Sciatic nerve (tissue), 2 donors: ENCODE results near the gene TBCCD1. TPM values are rescaled to one million over a fixed set of nuclear protein-coding genes. Genes with fewer than 3 reads are reported as not detected.

ENCODE experiments used
- ATAC-seq: fragments of 200-7000 bp; cut with Tn5 transposase; one replicate; pipeline ENCODE4 v1.9.1; 2020; ENCODE audit warnings: mild to moderate bottlenecking, moderate library complexity
- DNase-seq: peaks from one replicate; pipeline ENCODE4 v3.0.0-alpha.2; 2020; ENCODE audit warnings: low spot score
- intact Hi-C: fragments of 100-400 bp; cut with DNase I; formaldehyde crosslinking; loops from one replicate; pipeline ENCODE4 v1.14.2; 2022
- total RNA-seq: library from RNA; stranded (reverse); fragmentation: NEBNext Ultra II Directional; extraction: Animal tissue kit (Norgen Biotek cat#: 25700); gene quantifications from one replicate; pipeline ENCODE4 v1.2.1, GENCODE V29; 2021
- donor health status: DM: no; HTN: no; CAD: no.
- donor health status: DM: no; HTN: no; CAD: no.

TBCCD1 gene
- total RNA-seq, 1 donor from 2014 or later, result 12.9 TPM

GRCh38 chr3:186529201-186529999, 37.7 kb downstream of the TBCCD1 start:
- no peak for ATAC-seq
- no peak for DNase-seq
- intact Hi-C loops, result no loop called here

GRCh38 chr3:186526256-186526606, 40.9 kb downstream of the TBCCD1 start:
- ATAC-seq (no peak), DNase-seq (no peak)
- intact Hi-C loops, result no loop called here

- no peak for DNase-seq
- intact Hi-C loops, result no loop called here
- ATAC-seq, result no peak
Observed at GRCh38 chr3:186525369-186526255, 41.5 kb downstream of the TBCCD1 start.

GRCh38 chr3:186524616-186525015, 42.5 kb downstream of the TBCCD1 start:
- intact Hi-C loops, result no loop called here
- ATAC-seq, result no peak
- no peak for DNase-seq

GRCh38 chr3:186523434-186523833, 43.7 kb downstream of the TBCCD1 start:
- DNase-seq, result no peak
- intact Hi-C loops, result no loop called here
- ATAC-seq, result no peak

GRCh38 chr3:186523022-186523421, 44.1 kb downstream of the TBCCD1 start:
- ATAC-seq (no peak), DNase-seq (no peak)
- intact Hi-C loops, result no loop called here

GRCh38 chr3:186520957-186521842, 45.9 kb downstream of the TBCCD1 start:
- no peak for ATAC-seq
- intact Hi-C loops, result no loop called here
- no peak for DNase-seq

GRCh38 chr3:186520431-186520830, 46.7 kb downstream of the TBCCD1 start:
- DNase-seq (no peak), ATAC-seq (no peak)
- intact Hi-C loops, result no loop called here

DNA sequence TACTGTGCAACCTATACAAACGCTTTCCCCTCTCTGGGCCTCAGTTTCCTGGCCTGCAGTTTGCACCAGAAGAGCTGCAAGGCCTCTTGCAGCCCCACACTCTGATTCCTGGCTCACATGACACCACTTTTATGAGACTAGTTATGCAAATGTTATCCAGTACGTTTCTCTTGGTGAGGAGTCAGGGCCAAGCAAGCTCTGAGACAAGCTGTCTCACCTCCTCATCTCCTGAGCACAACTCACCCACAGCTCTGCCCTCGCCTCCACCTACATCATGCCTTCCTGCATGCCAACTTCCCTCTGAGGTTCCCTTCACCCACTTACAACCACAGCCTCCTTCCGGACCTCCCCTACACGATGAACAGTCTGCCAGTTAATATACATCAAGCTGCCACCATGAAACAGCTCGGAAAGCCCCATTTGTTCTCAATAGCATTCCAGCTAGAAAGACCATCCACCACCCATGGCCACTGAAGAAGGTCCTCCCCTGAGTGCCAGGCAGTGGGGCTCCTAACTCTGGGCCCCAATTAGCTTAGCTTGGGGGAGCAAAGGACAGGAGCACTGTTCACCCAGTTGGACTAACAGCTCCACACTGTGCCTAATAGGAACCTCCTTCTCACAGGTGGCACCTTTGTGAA, 48.0 kb downstream of the TBCCD1 start:
- intact Hi-C loops, result no loop called here
- DNase-seq (no peak), ATAC-seq (no peak)

DNA sequence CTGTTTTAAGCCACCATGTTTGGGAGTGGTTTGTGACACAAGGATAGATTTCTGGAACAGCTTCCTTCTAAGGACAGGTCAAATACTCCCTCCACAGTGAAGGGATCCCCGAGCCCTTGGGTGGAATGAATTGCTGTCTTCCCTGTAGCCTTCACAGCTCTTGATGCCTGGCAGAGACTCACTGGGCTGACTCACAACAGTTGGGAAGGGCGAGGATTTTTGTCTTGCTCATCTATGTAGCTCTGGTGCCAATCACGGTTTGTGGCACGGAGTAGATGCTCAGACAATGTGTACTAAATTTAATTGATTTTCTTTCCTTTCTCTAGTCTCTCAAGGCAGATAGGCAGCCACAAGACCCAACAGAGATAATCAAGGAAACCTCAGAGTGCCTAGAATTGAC, 49.9 kb downstream of the TBCCD1 start:
- DNase-seq, result no peak
- intact Hi-C loops, result no loop called here
- no peak for ATAC-seq

GRCh38 chr3:186516646-186517045, 50.5 kb downstream of the TBCCD1 start:
- ATAC-seq, result no peak
- intact Hi-C loops, result no loop called here
- DNase-seq, result no peak

DNA sequence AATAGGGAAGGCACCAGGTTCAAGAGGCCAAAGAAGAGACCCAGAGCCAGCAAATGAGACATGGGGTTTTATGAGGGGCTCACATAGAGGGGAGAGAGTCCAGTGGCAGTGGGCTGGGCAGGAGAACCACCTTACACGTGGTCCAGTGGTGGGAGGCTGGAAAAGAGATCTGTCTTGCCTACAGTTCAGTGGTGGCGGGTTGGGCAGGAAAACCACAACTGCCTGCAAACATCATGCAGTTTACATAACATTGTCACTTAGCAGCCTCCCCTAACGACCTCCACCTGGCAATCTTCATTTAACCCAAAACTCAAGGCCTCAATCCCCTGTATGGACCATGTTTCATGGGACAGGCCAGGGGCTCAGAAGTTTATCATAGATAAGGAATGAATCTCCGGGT, 52.0 kb downstream of the TBCCD1 start:
- intact Hi-C loops, result no loop called here
- DNase-seq (no peak), ATAC-seq (no peak)

GRCh38 chr3:186514296-186515002, 52.7 kb downstream of the TBCCD1 start:
- ATAC-seq (no peak), DNase-seq (no peak)
- intact Hi-C loops, result no loop called here

DNA sequence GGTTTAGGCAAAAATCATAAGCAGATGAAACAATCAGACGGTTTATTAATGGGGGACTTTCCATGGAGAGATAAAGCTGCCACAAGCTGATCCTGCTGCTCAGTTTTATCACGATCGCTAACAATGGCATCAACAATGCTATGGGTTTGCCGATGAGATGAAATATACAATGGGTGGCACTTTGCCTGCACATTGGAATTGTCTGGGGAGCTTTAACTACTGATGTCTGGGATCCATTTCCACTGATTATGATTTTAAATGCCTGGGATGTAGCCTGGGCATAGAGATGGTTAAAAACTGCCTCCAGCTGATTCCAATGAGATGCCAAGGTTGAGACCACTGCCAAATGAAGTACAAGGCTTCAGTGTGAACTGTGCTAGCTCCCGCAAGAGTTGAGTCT, 53.8 kb downstream of the TBCCD1 start:
- intact Hi-C loops, result no loop called here
- DNase-seq (no peak), ATAC-seq (no peak)

- no peak for ATAC-seq
- intact Hi-C loops, result no loop called here
Observed at GRCh38 chr3:186512570-186513302, 54.4 kb downstream of the TBCCD1 start.

DNA sequence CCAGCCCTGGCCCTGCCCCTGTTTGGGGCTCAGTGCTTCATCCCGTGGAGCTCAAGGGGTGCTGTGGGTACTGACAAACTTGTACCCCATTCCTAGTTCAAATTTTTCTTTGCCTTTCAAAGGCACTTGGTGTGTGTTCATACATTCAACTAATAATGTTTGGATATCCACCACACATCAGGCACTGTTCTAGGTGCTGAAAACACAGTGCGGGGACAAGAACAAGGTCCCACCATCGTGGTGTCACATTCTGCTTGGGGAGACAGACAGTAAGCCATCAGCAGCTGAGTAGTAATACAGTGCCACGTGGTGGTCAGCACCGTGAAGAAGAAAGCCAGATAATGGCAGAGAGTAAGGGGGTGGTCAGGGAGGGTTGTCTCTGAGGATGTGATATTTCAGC, 55.4 kb downstream of the TBCCD1 start:
- ATAC-seq, result no peak
- intact Hi-C loops, result no loop called here
- DNase-seq, result no peak

More at GRCh38 chr3:186512570-186513302, 54.4 kb downstream of the TBCCD1 start:
- DNase-seq, result no peak

DNA sequence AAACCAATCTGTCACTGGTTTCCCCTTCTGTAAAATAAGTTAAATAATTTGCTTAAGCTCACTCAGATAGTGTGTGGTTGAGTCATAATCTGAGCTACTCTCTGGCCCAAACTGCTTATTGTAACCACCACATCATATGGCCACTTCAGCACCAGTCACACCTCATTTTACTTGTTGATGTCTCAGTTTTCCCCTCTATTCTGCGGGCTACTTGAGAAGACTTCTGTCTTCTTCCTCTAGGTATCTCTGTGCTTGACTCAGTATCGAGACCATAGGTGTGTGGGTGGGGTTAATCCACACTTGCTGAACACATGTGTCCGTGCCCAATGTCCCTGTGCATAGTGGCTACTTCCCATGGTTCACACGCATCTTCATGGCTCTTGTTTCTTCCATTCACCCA, 55.9 kb downstream of the TBCCD1 start:
- no peak for DNase-seq
- intact Hi-C loops, result no loop called here
- ATAC-seq, result no peak
